Smooth muscle cell (in vitro differentiated cells): Measurements from ENCODE around the gene L2HGDH. TPM values are rescaled to one million over a fixed set of nuclear protein-coding genes. Genes with fewer than 3 reads are reported as not detected.

Experiments
- DNase-seq: peaks from one replicate; lab custom pipeline; 2025; ENCODE audit not compliant: unreplicated experiment; lab: John Stamatoyannopoulos, UW
- H2AFZ ChIP-seq: fragments of 200-600 bp; sonication (generic); 2 replicates; pipeline ENCODE4 v1.6.0; 2016; ENCODE audit warnings: antibody characterized with exemption, low read depth, mild to moderate bottlenecking
- H3F3A ChIP-seq: fragments of 200-600 bp; sonication (generic); 2 replicates; pipeline ENCODE4 v1.6.0; 2017; ENCODE audit warnings: antibody characterized with exemption, low read depth
- H3K27ac ChIP-seq: fragments of 200-600 bp; sonication (generic); 2 replicates; pipeline ENCODE4 v1.5.1; 2016; ENCODE audit warnings: low read depth, mild to moderate bottlenecking
- H3K27me3 ChIP-seq: fragments of 200-600 bp; sonication (generic); 2 replicates; pipeline ENCODE4 v1.6.1; 2016; ENCODE audit warnings: low read depth, mild to moderate bottlenecking
- H3K36me3 ChIP-seq: fragments of 200-600 bp; sonication (generic); 2 replicates; pipeline ENCODE4 v1.5.1; 2016; ENCODE audit warnings: low read depth
- H3K4me1 ChIP-seq: fragments of 200-600 bp; sonication (generic); 2 replicates; pipeline ENCODE4 v1.5.1; 2016; ENCODE audit warnings: low read depth
- H3K4me2 ChIP-seq: fragments of 200-600 bp; sonication (generic); 2 replicates; pipeline ENCODE4 v1.6.0; 2016; ENCODE audit warnings: mild to moderate bottlenecking
- H3K4me3 ChIP-seq: fragments of 200-600 bp; sonication (generic); 2 replicates; pipeline ENCODE4 v1.5.1; 2016; ENCODE audit warnings: mild to moderate bottlenecking
- H3K79me2 ChIP-seq: fragments of 200-600 bp; sonication (generic); 2 replicates; pipeline ENCODE4 v1.6.0; 2016; ENCODE audit warnings: low read depth, mild to moderate bottlenecking
- H3K9ac ChIP-seq: fragments of 200-600 bp; sonication (generic); 2 replicates; pipeline ENCODE4 v1.6.0; 2016; ENCODE audit warnings: low read depth
- H3K9me3 ChIP-seq: fragments of 200-600 bp; sonication (generic); replicated peaks from 2 replicates; pipeline ENCODE4 v1.5.1; 2016; ENCODE audit warnings: low read depth
- H4K20me1 ChIP-seq: fragments of 200-600 bp; sonication (generic); 2 replicates; pipeline ENCODE4 v1.6.0; 2016; ENCODE audit warnings: low read depth
- CTCF ChIP-seq: fragments of 200-600 bp; sonication (generic); IDR thresholded peaks from 2 replicates; pipeline ENCODE4 v1.5.1; 2017; ENCODE audit warnings: borderline replicate concordance, mild to moderate bottlenecking, antibody characterized with exemption; ENCODE audit not compliant: insufficient read depth, poor library complexity, severe bottlenecking
- WGBS: methylation state at CpG from one replicate; pipeline ENCODE4 v1.1.7; 2016; ENCODE audit warnings: low lambda C conversion rate; 5-methylcytosine and 5-hydroxymethylcytosine counted together
- polyA plus RNA-seq: library from polyadenylated mRNA; unstranded; fragments of >200 nt; fragmentation: Nextera tagmentation; extraction: Ambion mirVana; gene quantifications from 2 replicates; pipeline ENCODE4 v1.2.1, GENCODE V29; 2016
- total RNA-seq: library from RNA; depleted of rRNA; stranded (reverse); fragments of >200 nt; gene quantifications from 2 replicates; pipeline ENCODE4 v1.2.3, GENCODE V29; 2014

Gene L2HGDH
- total and polyA plus RNA-seq, 2 experiments from 2014 or later, result 3.0 to 3.5 TPM

DNA sequence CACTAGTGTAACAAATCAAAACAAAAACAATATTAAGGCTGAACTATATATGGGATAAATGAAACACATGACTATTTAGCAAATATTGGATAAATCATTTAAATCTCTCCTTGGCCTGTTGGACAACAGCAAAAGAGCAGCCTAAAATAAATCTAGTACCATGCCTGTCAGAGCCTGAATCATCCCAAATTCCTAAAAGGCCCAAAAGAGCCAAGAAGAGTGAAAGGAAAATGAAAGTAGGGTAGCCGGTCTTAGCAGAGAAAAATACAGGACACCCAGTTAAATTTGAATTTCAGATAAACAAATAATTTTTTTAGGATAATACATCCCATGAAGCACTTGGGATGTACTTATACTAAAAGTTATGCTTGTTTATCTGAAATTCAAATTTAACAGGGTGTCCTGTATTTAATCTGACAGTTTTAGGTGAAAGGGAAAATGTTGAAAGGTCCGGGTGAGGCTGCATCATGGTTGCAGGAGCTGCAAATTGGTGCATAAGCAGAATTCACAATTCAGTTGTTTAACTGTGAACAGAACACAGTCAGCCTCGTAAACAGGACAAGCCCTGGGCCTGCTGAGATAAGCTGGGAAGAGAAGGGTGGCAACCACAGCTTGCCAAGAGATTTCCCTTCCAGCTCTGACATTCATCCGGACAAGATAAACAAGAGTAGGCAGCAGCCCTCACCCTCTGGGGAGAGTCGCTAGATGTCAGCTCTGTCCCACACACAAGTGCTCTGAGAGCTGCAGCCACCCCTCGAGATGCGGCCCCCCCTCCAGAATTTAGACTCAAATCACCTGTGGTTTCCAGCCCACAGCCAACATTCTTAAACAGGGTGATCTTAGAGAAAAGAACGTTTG, 30.4 kb upstream of the L2HGDH start:
- H4K20me1 ChIP-seq, result no peaks in the 10 kb centered on the region
- 11% methylated on average over 8 of the region's 8 CpGs for WGBS
- H3K4me3 ChIP-seq, result peak overlapping the region; percentile 14
- no peaks in the 10 kb centered on the region for H3K79me2 ChIP-seq
- H3K36me3 ChIP-seq, result no peaks in the 10 kb centered on the region
- peak overlapping the region; percentile 80 for H3K4me2 ChIP-seq
- no peak overlapping the region for H2AFZ ChIP-seq
- peaks cover 26% of the 10 kb centered on the region for H3F3A ChIP-seq
- peak; percentile 5 for TF ChIP-seq CTCF
- no peaks in the 10 kb centered on the region for H3K27me3 ChIP-seq
- no peak overlapping the region for H3K9ac ChIP-seq
- DNase-seq, result no peak
- H3K9me3 ChIP-seq, result no peaks in the 10 kb centered on the region
- H3K4me1 ChIP-seq, result peaks cover 26% of the 10 kb centered on the region
- peak overlapping the region; percentile 48 for H3K27ac ChIP-seq

- Histone ChIP-seq H3K4me3 (no peak overlapping the region), H2AFZ (no peak overlapping the region), H3K4me1 (peaks cover 33% of the 10 kb centered on the region), H3K27ac (no peak overlapping the region), H3K9ac (no peak overlapping the region), H4K20me1 (no peaks in the 10 kb centered on the region), H3K27me3 (no peaks in the 10 kb centered on the region), H3F3A (peaks cover 17% of the 10 kb centered on the region), H3K36me3 (no peaks in the 10 kb centered on the region), H3K4me2 (no peak overlapping the region), H3K79me2 (no peaks in the 10 kb centered on the region), H3K9me3 (no peaks in the 10 kb centered on the region)
- 86% methylated on average over 9 of the region's 9 CpGs for WGBS
- DNase-seq, result no peak
- no peak for TF ChIP-seq CTCF
Measured at GRCh38 chr14:50340963-50341362, 28.9 kb upstream of the L2HGDH start.

GRCh38 chr14:50340045-50340444, 28.0 kb upstream of the L2HGDH start:
- peaks cover 42% of the 10 kb centered on the region for H3K4me1 ChIP-seq
- no peak for TF ChIP-seq CTCF
- H2AFZ ChIP-seq, result no peak overlapping the region
- H3K79me2 ChIP-seq, result no peaks in the 10 kb centered on the region
- H3K9me3 ChIP-seq, result no peaks in the 10 kb centered on the region
- H4K20me1 ChIP-seq, result no peaks in the 10 kb centered on the region
- peak overlapping the region; percentile 3 for H3K4me2 ChIP-seq
- H3K36me3 ChIP-seq, result no peaks in the 10 kb centered on the region
- no peak for DNase-seq
- 55% methylated on average over 5 of the region's 5 CpGs for WGBS
- H3K27ac ChIP-seq, result no peak overlapping the region
- H3K27me3 ChIP-seq, result no peaks in the 10 kb centered on the region
- H3K9ac ChIP-seq, result no peak overlapping the region
- no peak overlapping the region for H3K4me3 ChIP-seq
- peaks cover 15% of the 10 kb centered on the region for H3F3A ChIP-seq
